C4-2B (cell line): ENCODE measurements around the gene KREMEN1.
"Not testable (repeated sequence)": the region's sequence is repeated elsewhere in the genome, so short reads cannot be mapped to it uniquely, and the experiment has no call there.

Source experiments
- H3K27ac ChIP-seq: fragments of 450-650 bp; 2 replicates; pipeline ENCODE4 v1.5.1; 2017
- CTCF ChIP-seq: fragments of 450-650 bp; conservative IDR thresholded peaks from 2 replicates; pipeline ENCODE4 v1.5.1; 2017; ENCODE audit warnings: mild to moderate bottlenecking
- ZFX ChIP-seq: fragments of 450-650 bp; IDR thresholded peaks from 2 replicates; pipeline ENCODE4 v1.6.1; 2017

The KREMEN1 gene

GRCh38 chr22:29080106-29080975 is 7.5 kb downstream of the KREMEN1 start:
- TF ChIP-seq ZFX (no peak), CTCF (no peak)
- H3K27ac ChIP-seq = no peak overlapping the region

GRCh38 chr22:29081517-29082236 is 8.8 kb downstream of the KREMEN1 start:
- TF ChIP-seq CTCF (no peak), ZFX (no peak)
- no peak overlapping the region for H3K27ac ChIP-seq

GRCh38 chr22:29082826-29083545 is 10.2 kb downstream of the KREMEN1 start:
- no peak overlapping the region for H3K27ac ChIP-seq
- no peak for TF ChIP-seq ZFX
- TF ChIP-seq CTCF = no peak

GRCh38 chr22:29083576-29083932 is 10.7 kb downstream of the KREMEN1 start:
- not testable (repeated sequence) for H3K27ac ChIP-seq

GRCh38 chr22:29083933-29084591 is 11.2 kb downstream of the KREMEN1 start:
- no peak overlapping the region for H3K27ac ChIP-seq
- TF ChIP-seq CTCF (no peak), ZFX (no peak)

- no peak for TF ChIP-seq ZFX
- no peak for TF ChIP-seq CTCF
- H3K27ac ChIP-seq = no peak overlapping the region
These were observed 14.2 kb downstream of the KREMEN1 start for GRCh38 chr22:29087012-29087411.

- TF ChIP-seq CTCF (no peak), ZFX (no peak)
- no peak overlapping the region; the same call in 1 of the 2 replicates for H3K27ac ChIP-seq
These were observed 16.0 kb downstream of the KREMEN1 start for GRCh38 chr22:29088809-29089208.
